Measurements from ENCODE around the gene LDB2. TPM values are rescaled to one million over a fixed set of nuclear protein-coding genes. Genes with fewer than 3 reads are reported as not detected.
A peak's percentile ranks its signal among the peaks of the same experiment; 100 is the strongest.

LDB2 gene
- total RNA-seq, 1 experiment from 2014 or later = not detected

DNA sequence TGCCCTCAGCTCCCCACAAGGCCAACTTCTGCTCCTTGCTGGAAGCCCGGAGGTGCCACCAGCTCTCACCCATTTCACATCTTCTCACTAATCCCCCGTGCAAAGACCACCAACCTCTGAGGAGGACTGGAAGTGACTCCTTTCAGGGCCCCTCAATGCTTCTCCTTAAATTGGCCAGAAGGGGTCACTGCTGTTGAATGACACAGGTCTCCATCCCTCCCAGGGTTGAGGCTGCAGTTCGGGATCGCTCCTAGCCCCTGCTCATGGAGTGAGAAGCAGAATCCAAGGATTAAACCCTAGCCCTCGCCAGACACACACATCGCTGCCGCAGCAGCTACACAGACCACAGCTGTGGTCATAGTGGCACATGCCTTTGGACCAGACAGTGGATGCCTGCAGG, 392.7 kb downstream of the LDB2 start:
- Histone ChIP-seq H3K27me3 (ENCODE audit: low read length) (no peaks in the 10 kb centered on the region), H3K27ac (ENCODE audit: low read length) (no peak overlapping the region), H3K4me3 (ENCODE audit: low read length) (no peak overlapping the region), H3K36me3 (ENCODE audit: low read depth, low read length) (no peaks in the 10 kb centered on the region; the same call in 1 of the 2 replicates), H3F3A (ENCODE audit: low read length, unreplicated experiment) (no peaks in the 10 kb centered on the region), H4K20me1 (ENCODE audit: low read length) (no peaks in the 10 kb centered on the region), H3K9me2 (replicated peaks; ENCODE audit: low read length) (no peaks in the 10 kb centered on the region), H3K79me2 (ENCODE audit: low read length) (no peaks in the 10 kb centered on the region), H3K4me2 (ENCODE audit: low read length) (no peak overlapping the region), H3K9ac (ENCODE audit: low read length) (no peak overlapping the region), H3K4me1 (ENCODE audit: insufficient read depth, low read length) (no peaks in the 10 kb centered on the region), H2AFZ (ENCODE audit: low read length) (no peak overlapping the region), H3K9me3 (ENCODE audit: low read length) (0 out of 2 replicates have a peak, but pooled peaks cover 4% of the 10 kb centered on the region)
- ChIA-PET POLR2A (ENCODE audit: unreplicated experiment) (no interaction called here), CTCF (no interaction called here)
- TF ChIP-seq EZH2 (IDR thresholded peaks at IDR 0.05; ENCODE audit: low read length, unreplicated experiment) (no peak), EZH2phosphoT487 (IDR thresholded peaks at IDR 0.05; ENCODE audit: borderline replicate concordance, low read length) (no peak)
- TF ChIP-seq, protein P1, sequence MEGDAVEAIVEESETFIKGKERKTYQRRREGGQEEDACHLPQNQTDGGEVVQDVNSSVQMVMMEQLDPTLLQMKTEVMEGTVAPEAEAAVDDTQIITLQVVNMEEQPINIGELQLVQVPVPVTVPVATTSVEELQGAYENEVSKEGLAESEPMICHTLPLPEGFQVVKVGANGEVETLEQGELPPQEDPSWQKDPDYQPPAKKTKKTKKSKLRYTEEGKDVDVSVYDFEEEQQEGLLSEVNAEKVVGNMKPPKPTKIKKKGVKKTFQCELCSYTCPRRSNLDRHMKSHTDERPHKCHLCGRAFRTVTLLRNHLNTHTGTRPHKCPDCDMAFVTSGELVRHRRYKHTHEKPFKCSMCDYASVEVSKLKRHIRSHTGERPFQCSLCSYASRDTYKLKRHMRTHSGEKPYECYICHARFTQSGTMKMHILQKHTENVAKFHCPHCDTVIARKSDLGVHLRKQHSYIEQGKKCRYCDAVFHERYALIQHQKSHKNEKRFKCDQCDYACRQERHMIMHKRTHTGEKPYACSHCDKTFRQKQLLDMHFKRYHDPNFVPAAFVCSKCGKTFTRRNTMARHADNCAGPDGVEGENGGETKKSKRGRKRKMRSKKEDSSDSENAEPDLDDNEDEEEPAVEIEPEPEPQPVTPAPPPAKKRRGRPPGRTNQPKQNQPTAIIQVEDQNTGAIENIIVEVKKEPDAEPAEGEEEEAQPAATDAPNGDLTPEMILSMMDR (conservative IDR thresholded peaks at IDR 0.05; ENCODE audit: low read depth, low read length) = peak; percentile 55
- no TSS peak for BruUV-seq (replicated peaks)
- no peak for ATAC-seq
- DNase-seq = peak; percentile 20
- intact Hi-C loops (cut with micrococcal nuclease) = no loop called here

DNA sequence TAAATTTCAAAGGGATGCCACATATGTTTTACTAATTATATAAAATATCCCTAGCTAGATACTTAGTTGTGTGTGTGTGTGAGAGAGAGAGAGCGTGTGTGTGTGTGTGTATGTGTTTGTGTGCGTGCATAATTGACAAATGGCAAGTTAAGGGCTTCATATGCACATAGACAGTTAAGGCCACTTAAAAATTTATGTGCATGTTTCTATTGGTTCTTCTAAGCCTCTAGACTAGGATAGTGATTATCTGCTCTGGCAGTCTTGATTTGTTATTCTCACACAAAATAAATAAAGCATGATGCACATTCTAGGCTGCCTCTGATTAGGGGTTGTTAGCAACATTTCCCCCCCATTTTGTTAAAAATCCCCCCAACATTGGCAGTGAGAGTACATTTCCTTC, 393.2 kb downstream of the LDB2 start:
- no TSS peak for BruUV-seq (replicated peaks)
- TF ChIP-seq EZH2phosphoT487 (IDR thresholded peaks at IDR 0.05; ENCODE audit: borderline replicate concordance, low read length) = no peak
- no peak for TF ChIP-seq EZH2 (IDR thresholded peaks at IDR 0.05; ENCODE audit: low read length, unreplicated experiment)
- TF ChIP-seq, protein P1 (conservative IDR thresholded peaks at IDR 0.05; ENCODE audit: low read depth, low read length) = no peak
- Histone ChIP-seq H3F3A (ENCODE audit: low read length, unreplicated experiment) (no peaks in the 10 kb centered on the region), H3K36me3 (ENCODE audit: low read depth, low read length) (no peaks in the 10 kb centered on the region; the same call in 1 of the 2 replicates), H3K27ac (ENCODE audit: low read length) (no peak overlapping the region), H3K27me3 (ENCODE audit: low read length) (no peaks in the 10 kb centered on the region), H3K79me2 (ENCODE audit: low read length) (no peaks in the 10 kb centered on the region), H4K20me1 (ENCODE audit: low read length) (no peaks in the 10 kb centered on the region), H3K4me1 (ENCODE audit: insufficient read depth, low read length) (no peaks in the 10 kb centered on the region), H3K9ac (ENCODE audit: low read length) (no peak overlapping the region), H3K9me2 (replicated peaks; ENCODE audit: low read length) (no peaks in the 10 kb centered on the region), H3K9me3 (ENCODE audit: low read length) (0 out of 2 replicates have a peak, but pooled peaks cover 4% of the 10 kb centered on the region), H3K4me3 (ENCODE audit: low read length) (no peak overlapping the region), H3K4me2 (ENCODE audit: low read length) (no peak overlapping the region), H2AFZ (ENCODE audit: low read length) (no peak overlapping the region)
- DNase-seq (no peak), ATAC-seq (no peak)
- POLR2A ChIA-PET (ENCODE audit: unreplicated experiment) = no interaction called here
- intact Hi-C loops (cut with micrococcal nuclease) = no loop called here
- CTCF ChIA-PET = no interaction called here

DNA sequence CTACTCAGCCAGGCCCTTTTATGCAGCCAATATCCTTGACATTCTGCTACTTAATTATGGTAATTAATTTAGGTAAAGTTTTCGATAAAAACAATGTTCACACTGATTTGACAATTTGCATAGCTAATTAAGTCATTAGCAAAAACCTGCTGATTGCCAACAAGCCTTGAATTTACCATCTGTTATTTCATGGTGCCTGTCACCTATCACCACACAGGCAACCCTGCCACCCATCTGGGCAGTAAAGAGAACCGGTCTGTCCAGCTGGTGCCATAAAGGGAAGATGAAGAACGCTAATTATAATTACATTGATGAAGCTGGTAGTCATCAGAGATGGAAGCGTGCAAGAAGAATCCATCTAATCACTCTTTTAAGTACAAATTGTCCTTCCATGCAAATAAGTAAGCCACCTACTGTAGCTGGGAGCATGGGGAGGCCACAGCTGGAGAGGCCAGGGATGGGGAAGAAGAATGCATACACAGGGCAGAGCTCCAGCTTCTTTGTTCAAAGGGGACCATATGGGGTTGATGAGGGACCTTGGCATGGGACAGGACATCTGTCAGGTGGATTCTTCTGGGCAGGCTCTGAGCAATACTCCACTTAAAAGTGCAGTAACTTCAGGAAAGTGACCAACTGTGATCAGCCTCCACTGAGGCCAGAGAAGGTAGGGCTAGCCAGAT, 394.9 kb downstream of the LDB2 start:
- Histone ChIP-seq H3K79me2 (ENCODE audit: low read length) (no peaks in the 10 kb centered on the region), H3K9me3 (ENCODE audit: low read length) (no peaks in the 10 kb centered on the region), H3K4me3 (ENCODE audit: low read length) (no peak overlapping the region), H3K27me3 (ENCODE audit: low read length) (no peaks in the 10 kb centered on the region), H3K4me1 (ENCODE audit: insufficient read depth, low read length) (no peaks in the 10 kb centered on the region), H3F3A (ENCODE audit: low read length, unreplicated experiment) (no peaks in the 10 kb centered on the region), H3K27ac (ENCODE audit: low read length) (no peak overlapping the region), H3K9ac (ENCODE audit: low read length) (no peak overlapping the region), H3K36me3 (ENCODE audit: low read depth, low read length) (no peaks in the 10 kb centered on the region), H2AFZ (ENCODE audit: low read length) (no peak overlapping the region), H3K9me2 (replicated peaks; ENCODE audit: low read length) (no peaks in the 10 kb centered on the region), H4K20me1 (ENCODE audit: low read length) (no peaks in the 10 kb centered on the region), H3K4me2 (ENCODE audit: low read length) (no peak overlapping the region)
- ChIA-PET CTCF (no interaction called here), POLR2A (ENCODE audit: unreplicated experiment) (no interaction called here)
- no peak for TF ChIP-seq EZH2 (IDR thresholded peaks at IDR 0.05; ENCODE audit: low read length, unreplicated experiment)
- TF ChIP-seq, protein P1 (conservative IDR thresholded peaks at IDR 0.05; ENCODE audit: low read depth, low read length) = no peak
- no peak for TF ChIP-seq EZH2phosphoT487 (IDR thresholded peaks at IDR 0.05; ENCODE audit: borderline replicate concordance, low read length)
- intact Hi-C loops (cut with micrococcal nuclease) = no loop called here
- ATAC-seq (no peak), DNase-seq (no peak)
- BruUV-seq (replicated peaks) = no TSS peak

Data from PC-3 (cell line).